ENCODE data around the gene NCDN.

The NCDN gene

GRCh38 chr1:35555601-35556477, 1.8 kb upstream of the NCDN start:
- peak; percentile 63 for DNase-seq

- DNase-seq = no peak
These were observed 998 bp upstream of the NCDN start for GRCh38 chr1:35556484-35557117.

GRCh38 chr1:35557118-35557610, 435 bp upstream of the NCDN start, which contains the start of gene KIAA0319L:
KIAA0319L (minus strand) TSS chr1:35557403; CDS start chr1:35554491, 2,912 bp downstream.
- no peak for DNase-seq

GRCh38 chr1:35558374-35559316, 1.0 kb downstream of the NCDN start:
- DNase-seq = no peak

DNA sequence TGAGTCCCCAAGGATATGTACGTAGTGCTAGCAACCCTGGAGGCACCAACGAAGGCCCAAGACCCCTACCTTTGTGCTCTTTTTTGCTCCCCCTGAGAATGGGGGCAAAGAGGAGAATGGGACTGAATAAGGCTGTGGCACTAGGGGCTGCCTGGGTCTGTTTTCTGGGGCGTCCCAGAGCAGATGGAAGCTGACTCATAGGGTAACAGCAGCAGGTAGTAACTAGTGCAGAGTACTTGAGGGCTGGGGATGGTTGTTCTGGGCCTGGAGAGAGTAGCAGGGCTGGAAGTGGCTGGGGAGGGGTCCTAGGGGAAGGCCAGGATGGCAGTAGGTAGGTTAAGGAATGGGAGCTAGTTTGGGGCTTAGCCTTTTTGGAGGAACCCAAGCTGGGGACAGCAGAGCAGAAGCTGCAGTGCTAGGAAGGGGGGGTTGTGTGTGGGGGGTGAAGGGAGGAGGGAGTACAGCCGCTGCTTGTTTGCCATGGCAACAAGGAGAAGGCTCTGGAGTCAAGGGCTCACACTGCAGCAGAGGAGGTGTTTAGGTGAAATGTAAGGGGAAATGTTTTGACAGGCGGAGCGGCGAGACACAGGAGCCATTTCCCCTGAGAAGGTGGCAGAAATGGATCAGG, 1.8 kb downstream of the NCDN start:
- DNase-seq = no peak

DNA sequence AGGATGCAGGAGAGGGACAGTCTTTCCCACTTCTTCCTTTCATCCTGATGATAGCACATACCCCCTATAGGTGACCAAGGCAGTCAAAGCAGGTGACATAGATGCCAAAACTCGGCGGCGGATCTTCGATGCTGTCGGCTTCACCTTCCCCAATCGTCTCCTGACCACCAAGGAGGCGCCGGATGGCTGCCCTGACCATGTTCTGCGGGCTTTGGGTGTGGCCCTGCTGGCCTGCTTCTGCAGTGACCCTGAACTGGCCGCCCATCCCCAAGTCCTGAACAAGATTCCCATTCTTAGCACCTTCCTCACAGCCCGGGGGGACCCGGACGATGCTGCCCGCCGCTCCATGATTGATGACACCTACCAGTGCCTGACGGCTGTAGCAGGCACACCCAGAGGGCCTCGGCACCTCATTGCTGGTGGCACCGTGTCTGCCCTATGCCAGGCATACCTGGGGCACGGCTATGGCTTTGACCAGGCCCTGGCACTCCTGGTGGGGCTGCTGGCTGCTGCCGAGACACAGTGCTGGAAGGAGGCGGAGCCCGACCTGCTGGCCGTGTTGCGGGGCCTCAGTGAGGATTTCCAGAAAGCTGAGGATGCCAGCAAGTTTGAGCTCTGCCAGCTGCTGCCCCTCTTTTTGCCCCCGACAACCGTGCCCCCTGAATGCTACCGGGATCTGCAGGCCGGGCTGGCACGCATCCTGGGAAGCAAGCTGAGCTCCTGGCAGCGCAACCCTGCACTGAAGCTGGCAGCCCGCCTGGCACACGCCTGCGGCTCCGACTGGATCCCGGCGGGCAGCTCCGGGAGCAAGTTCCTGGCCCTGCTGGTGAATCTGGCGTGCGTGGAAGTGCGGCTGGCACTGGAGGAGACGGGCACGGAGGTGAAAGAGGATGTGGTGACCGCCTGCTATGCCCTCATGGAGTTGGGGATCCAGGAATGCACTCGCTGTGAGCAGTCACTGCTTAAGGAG, 2.9 kb downstream of the NCDN start:
- DNase-seq = no peak

- DNase-seq = no peak
These were observed 3.8 kb downstream of the NCDN start for GRCh38 chr1:35561297-35561971.

DNA sequence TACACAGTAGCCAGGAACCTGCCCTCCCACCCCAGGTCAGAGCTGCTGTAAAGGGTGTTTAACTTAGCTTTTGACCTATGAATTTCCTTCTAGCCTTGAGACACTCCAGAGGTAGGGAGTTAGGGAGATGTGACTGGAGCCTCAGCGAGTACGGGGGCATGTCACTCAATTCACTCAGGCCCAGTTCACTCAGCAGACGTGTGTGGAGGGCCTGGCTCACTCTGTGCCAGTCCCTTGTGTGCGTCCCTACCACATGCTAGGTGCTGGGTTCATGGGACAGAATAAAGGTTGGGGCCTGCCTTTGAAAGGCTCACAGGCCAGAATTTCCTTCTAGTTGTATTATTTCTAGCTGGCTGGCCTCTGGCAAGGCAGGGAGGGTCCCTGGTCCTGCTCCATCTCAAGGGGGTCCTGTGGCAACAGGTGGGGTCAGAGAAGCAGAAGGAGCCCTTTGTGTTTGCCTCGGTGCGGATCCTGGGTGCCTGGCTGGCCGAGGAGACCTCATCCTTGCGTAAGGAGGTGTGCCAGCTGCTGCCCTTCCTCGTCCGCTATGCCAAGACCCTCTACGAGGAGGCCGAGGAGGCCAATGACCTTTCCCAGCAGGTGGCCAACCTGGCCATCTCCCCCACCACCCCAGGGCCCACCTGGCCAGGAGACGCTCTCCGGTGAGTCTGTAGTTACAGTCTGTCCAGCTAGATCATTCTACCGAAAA, 4.5 kb downstream of the NCDN start:
- DNase-seq = no peak

GRCh38 chr1:35563166-35563565, 5.6 kb downstream of the NCDN start:
- DNase-seq = no peak

GRCh38 chr1:35564037-35564883, 6.7 kb downstream of the NCDN start:
- DNase-seq = peak; percentile 66

- DNase-seq = no peak
These were observed 7.5 kb downstream of the NCDN start for GRCh38 chr1:35564884-35565741.

DNA sequence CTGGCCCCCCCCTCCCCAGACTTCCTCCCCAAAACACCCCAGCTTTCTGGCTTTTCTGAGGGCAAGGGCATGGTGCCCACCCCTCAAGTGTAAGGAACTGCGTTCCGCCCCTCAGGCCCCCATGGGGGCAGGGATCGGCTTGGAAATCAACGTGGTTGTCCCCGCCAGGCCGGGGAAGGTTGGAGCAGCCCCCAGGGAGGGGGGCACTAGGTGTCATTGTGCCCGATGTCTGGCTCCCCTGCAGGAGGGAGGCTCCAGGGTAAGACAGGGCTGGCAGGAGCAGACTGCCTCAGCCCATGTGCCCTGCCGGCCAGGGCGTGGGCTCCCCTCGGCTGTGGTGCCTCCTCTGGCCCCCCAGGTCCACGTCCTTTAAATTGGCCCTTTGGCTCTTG, 8.1 kb downstream of the NCDN start:
- no peak for DNase-seq

- no peak for DNase-seq
These were observed 10.5 kb downstream of the NCDN start for GRCh38 chr1:35567947-35568558.

DNA sequence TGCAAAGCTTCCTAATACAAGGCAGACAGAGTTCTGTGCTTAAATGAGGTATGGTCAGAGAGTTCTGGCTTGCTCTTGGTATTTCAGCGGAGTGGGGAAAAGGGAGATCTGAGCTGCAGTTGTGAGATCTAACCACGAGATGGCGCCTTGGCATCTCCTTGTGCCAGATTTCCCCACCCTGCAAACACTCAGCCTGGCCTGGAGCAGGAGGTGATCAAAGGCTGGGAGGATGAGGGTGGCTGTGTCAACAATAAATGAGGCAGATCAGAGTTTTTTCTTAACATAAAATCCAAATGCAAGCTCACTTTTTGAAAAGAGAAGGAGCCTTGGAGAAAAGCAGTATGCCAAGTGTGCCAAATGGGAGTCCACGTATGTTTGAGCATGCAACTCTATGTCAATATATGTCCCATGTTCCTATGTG, 11.4 kb downstream of the NCDN start:
- peak; percentile 65 for DNase-seq

GRCh38 chr1:35569936-35570335, 12.3 kb downstream of the NCDN start:
- DNase-seq = peak; percentile 33

- no peak for DNase-seq
These were observed 13.1 kb downstream of the NCDN start for GRCh38 chr1:35570589-35571137.

DNA sequence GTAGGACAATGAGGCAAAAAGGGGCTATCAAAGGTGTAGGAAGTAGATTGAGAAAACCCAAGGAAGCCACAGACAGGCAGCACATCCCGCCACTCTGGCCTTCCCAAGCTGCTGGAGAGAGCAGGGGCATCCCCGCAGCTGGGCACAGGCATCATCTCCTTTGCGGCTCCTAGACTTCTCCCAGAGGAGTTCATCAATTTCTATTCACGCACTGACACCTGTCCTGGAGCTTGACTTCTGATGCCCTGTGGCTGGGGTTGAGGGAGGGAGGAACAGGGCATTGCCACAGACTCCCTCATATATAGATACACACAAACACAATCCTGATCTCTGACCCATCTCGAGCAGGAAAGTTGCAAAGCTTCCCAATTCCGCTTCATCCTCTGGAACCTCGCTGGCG, 13.7 kb downstream of the NCDN start:
- DNase-seq = no peak

Data from fibroblast of skin of right biceps (primary cell).